Stimulated activated CD8-positive, alpha-beta memory T cell treated with anti-CD3 and anti-CD28 coated beads, Interleukin-15, amount 100 ng/mL, for 1 hour (primary cell): ENCODE data around the gene RLN3.

ENCODE experiments used
- DNase-seq: peaks from one replicate; pipeline ENCODE4 v3.0.0-alpha.2; 2020; ENCODE audit warnings: low read depth

The RLN3 gene, protein sequence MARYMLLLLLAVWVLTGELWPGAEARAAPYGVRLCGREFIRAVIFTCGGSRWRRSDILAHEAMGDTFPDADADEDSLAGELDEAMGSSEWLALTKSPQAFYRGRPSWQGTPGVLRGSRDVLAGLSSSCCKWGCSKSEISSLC

DNA sequence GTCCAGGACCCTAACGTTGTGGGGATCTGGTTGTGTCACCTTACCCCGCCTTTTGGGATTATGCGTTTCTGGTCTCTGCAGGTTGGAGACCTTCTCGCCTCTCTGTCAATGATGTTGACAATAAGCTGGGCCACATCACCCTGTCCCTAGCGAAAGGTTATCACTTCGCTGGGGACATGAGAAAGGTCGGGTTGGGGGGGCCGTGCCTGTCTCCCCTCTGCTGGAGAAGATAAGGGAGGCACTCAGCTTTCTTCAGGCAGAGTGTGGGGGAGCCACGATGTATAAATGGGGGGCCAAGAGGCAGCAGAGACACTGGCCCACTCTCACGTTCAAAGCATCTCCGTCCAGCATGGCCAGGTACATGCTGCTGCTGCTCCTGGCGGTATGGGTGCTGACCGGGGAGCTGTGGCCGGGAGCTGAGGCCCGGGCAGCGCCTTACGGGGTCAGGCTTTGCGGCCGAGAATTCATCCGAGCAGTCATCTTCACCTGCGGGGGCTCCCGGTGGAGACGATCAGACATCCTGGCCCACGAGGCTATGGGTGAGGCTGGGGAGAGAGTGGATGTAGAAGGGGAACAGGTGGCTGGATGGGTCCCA lies at the start of gene RLN3:
Gene RLN3, plus strand, starts transcription at position 293 of the 595 bp plus-strand sequence. Its CDS starts 57 bp downstream, at position 350.
- no peak for DNase-seq

GRCh38 chr19:13978351-13979243 lies 49.4 kb upstream of the RLN3 start:
- no peak for DNase-seq

GRCh38 chr19:13979244-13979615 lies 48.7 kb upstream of the RLN3 start:
- DNase-seq: no peak

- no peak for DNase-seq
These were observed 48.3 kb upstream of the RLN3 start for GRCh38 chr19:13979686-13980085.

GRCh38 chr19:13980340-13980739 lies 47.6 kb upstream of the RLN3 start:
- no peak for DNase-seq

GRCh38 chr19:13981021-13981420 lies 46.9 kb upstream of the RLN3 start:
- DNase-seq: no peak

DNA sequence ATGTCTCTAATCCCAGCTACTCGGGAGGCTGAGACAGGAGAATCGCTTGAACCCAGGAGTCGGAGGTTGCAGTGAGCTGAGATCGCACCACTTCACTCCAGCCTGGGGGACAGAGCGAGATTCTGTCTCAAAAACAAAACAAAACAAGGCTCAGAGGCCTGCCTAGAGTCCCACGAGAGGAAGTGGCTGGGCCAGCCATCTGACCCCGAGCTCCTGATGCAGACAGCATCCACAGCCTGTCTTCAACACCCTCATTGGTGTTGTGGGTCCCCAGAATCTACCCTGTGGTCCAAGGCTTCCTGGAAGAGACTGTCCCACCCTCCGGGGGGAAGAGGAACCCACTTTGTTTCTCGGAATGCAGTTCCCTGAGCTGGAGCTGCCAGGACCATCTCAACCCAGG lies 46.5 kb upstream of the RLN3 start:
- no peak for DNase-seq

- DNase-seq: no peak
These were observed 45.9 kb upstream of the RLN3 start for GRCh38 chr19:13981988-13982501.

- DNase-seq: no peak
These were observed 45.2 kb upstream of the RLN3 start for GRCh38 chr19:13982773-13983172.

DNA sequence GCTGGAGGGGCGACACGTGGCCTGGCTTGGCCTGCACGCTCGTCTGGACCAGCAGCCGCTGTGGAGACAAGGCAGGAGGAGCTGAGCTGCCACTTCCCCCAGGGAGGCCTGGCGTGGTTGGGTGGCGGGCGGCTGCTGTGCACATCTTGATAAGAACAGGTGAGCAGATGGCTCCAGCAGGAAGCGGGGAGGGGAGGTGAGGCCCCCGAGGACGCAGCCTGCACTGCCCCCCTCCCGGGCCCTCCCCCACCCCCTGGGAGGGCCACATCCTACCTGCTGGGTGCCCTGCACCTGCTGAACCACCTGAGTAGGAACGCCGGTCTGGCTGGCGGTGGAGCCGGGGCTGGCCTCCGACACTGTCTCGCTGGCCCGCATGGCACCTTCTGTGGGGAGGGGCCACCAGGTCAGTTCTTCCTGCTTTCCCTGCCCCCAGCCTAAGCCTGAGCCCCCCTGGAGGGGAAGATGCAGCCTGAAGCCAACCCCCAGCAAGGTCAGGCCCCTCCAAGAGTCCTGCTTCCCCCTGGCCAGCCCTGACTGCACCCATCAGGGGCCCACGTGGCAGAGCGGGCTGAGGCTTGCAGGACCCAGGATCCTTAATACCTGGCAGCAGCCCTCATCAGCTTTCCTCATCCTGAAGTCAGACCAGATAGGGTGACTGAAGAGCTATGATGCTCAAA lies 44.6 kb upstream of the RLN3 start:
- no peak for DNase-seq

DNA sequence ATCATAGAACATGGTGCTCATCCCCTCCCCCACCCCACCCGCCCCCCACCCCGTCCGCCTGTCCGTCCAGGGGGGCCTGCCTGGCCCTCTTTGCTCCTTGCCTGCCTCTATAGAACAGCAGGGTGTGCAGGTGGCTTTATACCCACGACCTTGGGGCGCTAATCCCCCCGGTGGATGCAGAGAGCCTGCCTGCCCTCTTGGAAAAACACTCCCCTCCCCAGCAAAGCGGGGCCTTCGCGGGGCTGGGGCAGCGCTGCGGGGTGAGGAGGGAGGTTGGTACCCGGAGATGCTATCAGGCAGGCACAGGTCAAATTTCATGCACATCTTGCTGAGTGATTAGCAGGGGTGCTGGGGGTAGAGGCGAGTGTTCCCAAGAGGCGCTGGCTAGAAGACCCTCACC lies 43.8 kb upstream of the RLN3 start:
- no peak for DNase-seq

- DNase-seq: no peak
These were observed 42.8 kb upstream of the RLN3 start for GRCh38 chr19:13984875-13985741.

DNA sequence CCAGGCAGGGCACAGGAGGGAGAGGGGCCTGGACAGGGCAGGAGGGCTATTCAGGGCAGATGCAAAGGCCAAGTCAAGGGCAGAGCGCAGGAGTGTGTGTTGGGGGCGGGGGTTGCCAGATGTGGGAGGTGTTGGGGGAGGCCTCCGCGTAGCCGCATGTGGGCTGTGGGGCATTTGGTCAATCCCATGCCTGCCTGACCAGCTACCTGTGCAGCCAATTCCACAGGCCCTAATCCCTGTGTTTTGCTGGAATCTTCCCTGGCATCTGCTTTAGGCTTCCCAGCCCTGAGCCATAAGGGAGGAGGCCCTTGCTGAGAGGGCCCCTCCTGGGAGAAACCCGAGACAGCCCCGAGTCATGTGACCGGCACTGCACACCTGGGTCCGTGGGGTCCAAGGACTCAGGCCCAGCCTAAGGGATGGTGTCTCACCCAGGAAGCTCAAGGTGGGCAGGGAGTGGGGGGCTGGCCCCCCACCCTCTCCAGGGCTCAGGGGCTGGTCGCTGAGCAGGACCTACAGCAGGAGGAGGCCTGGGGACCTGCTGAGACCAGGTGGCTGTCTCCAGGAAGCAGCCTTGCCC lies 42.1 kb upstream of the RLN3 start:
- DNase-seq: no peak

- peak; percentile 96 for DNase-seq
These were observed 41.5 kb upstream of the RLN3 start for GRCh38 chr19:13986348-13986904.

DNA sequence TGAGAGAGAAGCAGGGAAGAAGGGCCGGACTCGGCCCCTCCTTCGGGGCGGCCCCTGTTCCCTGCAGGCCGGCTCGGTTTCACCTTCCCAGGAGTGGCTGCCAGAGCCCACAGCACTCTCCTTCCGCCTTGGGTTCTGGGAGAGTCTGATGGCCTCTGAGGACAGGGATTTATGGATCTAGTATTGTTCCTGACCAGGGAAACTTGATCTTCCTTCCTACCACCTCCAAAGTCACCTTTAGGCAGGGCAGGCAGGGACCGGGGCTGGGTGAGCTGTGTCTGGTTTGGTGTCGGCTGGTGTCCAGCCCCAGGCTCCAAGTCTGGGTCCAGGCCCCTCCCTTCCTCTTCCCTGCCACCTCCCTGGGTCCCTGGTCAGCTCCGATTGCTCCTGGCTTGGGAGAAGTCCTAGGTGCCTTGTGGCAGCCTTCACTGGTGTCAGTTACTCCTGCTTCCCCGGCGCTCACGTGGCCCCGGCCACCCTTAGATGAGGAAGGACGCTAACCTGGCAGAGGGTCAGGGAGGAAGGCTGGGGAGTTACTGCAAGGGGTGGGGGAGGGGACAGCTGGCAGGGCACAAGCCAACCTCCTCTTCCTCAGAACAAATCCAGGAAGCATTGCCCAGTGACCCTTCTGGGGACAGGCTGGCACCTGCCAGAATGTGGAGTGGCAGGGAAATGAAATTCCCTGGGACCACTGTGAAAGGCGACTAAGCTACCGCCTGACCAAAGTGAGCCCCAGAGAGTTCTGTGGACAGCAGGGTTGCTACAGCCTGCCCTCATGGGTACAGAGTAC lies 40.7 kb upstream of the RLN3 start:
- DNase-seq: no peak

DNA sequence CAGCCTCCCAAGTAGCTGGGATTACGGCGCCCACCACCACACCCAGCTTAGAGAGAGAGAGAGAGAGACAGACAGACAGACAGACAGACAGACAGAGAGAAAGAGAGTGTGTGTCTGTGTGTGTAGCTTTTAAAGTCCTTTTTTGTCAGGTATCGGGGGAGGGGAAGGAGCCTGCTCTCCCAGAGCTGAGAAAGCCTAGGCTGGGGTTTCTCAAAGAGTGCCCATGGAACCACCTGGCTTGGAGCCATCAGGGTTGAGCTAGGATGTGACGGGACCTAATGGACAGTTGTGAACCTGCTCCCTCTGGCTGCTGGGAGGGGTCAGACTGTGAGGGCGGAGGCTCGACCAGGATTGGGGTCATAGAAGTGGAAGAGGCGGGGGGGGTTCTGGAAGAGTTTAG lies 38.5 kb upstream of the RLN3 start:
- DNase-seq: no peak

GRCh38 chr19:13990085-13990484 lies 37.9 kb upstream of the RLN3 start:
- no peak for DNase-seq

DNA sequence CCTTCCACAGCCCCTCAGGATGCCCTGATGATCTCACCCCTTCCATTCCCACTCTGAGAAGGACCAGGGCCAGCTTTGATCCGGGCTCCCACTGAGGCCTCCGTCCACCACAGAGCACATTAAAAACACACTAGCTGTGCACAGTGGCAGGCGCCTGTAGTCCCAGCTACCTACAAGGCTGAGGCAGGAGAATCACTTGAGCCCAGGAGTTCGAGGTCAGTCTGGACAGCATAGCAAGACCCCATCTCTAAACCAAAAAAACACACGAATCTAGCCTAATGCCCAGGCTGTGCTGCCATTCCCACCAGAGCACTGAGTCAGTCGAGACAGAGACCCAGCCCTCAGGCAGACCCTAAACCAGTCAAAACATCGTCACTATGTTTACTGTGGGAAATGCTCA lies 35.9 kb upstream of the RLN3 start:
- DNase-seq: no peak

- no peak for DNase-seq
These were observed 34.2 kb upstream of the RLN3 start for GRCh38 chr19:13993590-13994300.
